ENCODE results near the gene ADAM11. TPM values are rescaled to one million over a fixed set of nuclear protein-coding genes. Genes with fewer than 3 reads are reported as not detected.

Gene ADAM11
- total and polyA plus RNA-seq, 2 of the 8 experiments (the other 6 are each of a cell fraction or from before 2014, with no cell fraction given) = 2.3 to 2.9 TPM

DNA sequence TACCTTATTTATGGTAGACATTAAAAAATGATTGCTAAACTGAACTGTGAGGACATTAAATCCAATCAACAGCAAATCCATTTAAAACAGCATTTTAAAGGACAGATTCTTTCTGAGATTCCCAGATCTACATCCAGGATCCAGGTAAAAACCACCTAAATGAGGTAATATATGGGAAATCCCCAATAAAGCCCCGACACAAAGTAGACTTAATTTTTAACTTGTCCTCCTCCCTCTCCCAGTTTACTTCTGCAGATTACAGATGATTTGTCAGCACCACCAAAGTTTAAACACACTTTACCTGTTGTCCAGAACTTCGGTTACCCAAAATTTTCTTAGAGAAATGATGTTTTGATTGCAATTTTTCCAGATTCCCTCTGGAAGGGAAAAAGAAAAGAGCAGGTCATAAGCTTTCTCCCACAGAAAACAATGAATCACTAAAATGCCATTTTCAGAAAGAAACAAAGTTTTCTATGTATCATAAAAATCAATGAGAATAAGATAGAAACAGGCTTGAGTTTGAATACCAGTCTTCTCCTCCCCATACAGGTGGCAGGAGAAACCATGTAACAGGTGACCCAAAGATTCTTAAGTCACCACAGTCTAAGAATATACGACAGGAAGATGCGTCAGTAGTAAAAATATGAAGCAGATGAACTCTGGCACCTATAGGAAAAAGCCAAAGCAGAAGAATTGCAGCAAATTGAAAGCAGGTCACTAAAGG is 48.5 kb downstream of the ADAM11 start:
- H3K56ac ChIP-seq (replicated peaks; ENCODE audit: insufficient read length, low read depth, low read length) = no peak overlapping the region
- H3K4me1 ChIP-seq (replicated peaks in 1 of 4; ENCODE audit: control insufficient read depth in 3 of 4, insufficient read depth in 4 of 4, low read length in 3 of 4) = no peaks in the 10 kb centered on the region
- no peak overlapping the region for H4K91ac ChIP-seq (replicated peaks; ENCODE audit: insufficient read length, low read length)
- no peak overlapping the region for H3K18ac ChIP-seq (ENCODE audit: extremely low read depth, low read length)
- H3K4ac ChIP-seq (replicated peaks; ENCODE audit: insufficient read length, low read depth, low read length) = no peak overlapping the region
- no peak overlapping the region for H4K5ac ChIP-seq (ENCODE audit: insufficient read length, low read depth, low read length)
- peaks cover 25% of the 10 kb centered on the region in 2 experiments for H4K20me1 ChIP-seq (replicated peaks in 1 of 2; ENCODE audit: control insufficient read depth in 1 of 2, insufficient read depth in 2 of 2, low read length in 2 of 2)
- no peak overlapping the region for H2BK120ac ChIP-seq (replicated peaks; ENCODE audit: low read depth, low read length)
- no peaks in the 10 kb centered on the region for H3K23me2 ChIP-seq (ENCODE audit: low read depth, low read length)
- H3K23ac ChIP-seq (ENCODE audit: insufficient read length) = no peak overlapping the region
- H3K79me2 ChIP-seq (ENCODE audit: control insufficient read depth in 1 of 2, insufficient read depth in 2 of 2, low read length in 2 of 2) = peaks cover 7 to 80% of the 10 kb centered on the region in 2 experiments; a peak in 3 of 4 replicates
- no peak overlapping the region for H3K14ac ChIP-seq (ENCODE audit: insufficient read length)
- WGBS, 2 experiments (ENCODE audit: extremely low coverage in 1 of 2, insufficient coverage in 1 of 2, insufficient read length in 1 of 2, insufficient replicate concordance in 2 of 2, low coverage in 1 of 2, low lambda C conversion rate in 2 of 2, missing lambda C conversion rate in 1 of 2) = 97% methylated on average over 4 of the region's 4 CpGs; no CpG with 5 or more reads in 1 of the 2 experiments
- H3K9ac ChIP-seq (replicated peaks in 1 of 4; ENCODE audit: extremely low read depth in 1 of 4, low read depth in 3 of 4, low read length in 3 of 4) = no peak overlapping the region
- FAIRE-seq = no peak
- H3K4me3 ChIP-seq (ENCODE audit: extremely low read depth in 1 of 4, insufficient read depth in 2 of 4, low read depth in 3 of 4, low read length in 4 of 4) = no peak overlapping the region
- H2BK15ac ChIP-seq (ENCODE audit: low read length) = no peak overlapping the region
- no peaks in the 10 kb centered on the region for H3K9me3 ChIP-seq (ENCODE audit: insufficient read depth in 2 of 2, low read depth in 1 of 2, low read length in 1 of 2)
- peaks cover 5% of the 10 kb centered on the region for H3K79me1 ChIP-seq (ENCODE audit: low read depth, low read length)
- no peak overlapping the region for H2AFZ ChIP-seq (ENCODE audit: low read length)
- no peak for TF ChIP-seq SP4 (IDR thresholded peaks at IDR 0.05; ENCODE audit: low read length)
- no peak for TF ChIP-seq SP2 (IDR thresholded peaks at IDR 0.05; ENCODE audit: low read length)
- no peak for TF ChIP-seq CREB1 (IDR thresholded peaks at IDR 0.05)
- TF ChIP-seq KDM1A (IDR thresholded peaks at IDR 0.05; ENCODE audit: borderline replicate concordance, low read length) = no peak
- no peak for TF ChIP-seq GTF2F1 (IDR thresholded peaks at IDR 0.05; ENCODE audit: borderline replicate concordance, low read depth, low read length)
- no peak for TF ChIP-seq RFX5 (IDR thresholded peaks at IDR 0.05; ENCODE audit: borderline replicate concordance, low read depth, low read length)
- no peak for TF ChIP-seq BCL11A (IDR thresholded peaks at IDR 0.05; ENCODE audit: low read depth in 2 of 2, low read length in 2 of 2)
- no peak for TF ChIP-seq POLR2AphosphoS5 (IDR thresholded peaks at IDR 0.05; ENCODE audit: low read depth, low read length)
- ChIA-PET CTCF (ENCODE audit: partially characterized antibody) (interaction anchor here (1.0 to 1.6 kb wide), 3 partner anchors 9 to 72 kb away, joined by 3 to 4 read pairs (median 3); no protein-coding TSS in a partner anchor), POLR2A (ENCODE audit: partially characterized antibody) (interaction anchor here (0.6 to 1.0 kb wide), 3 partner anchors 10 to 62 kb away, joined by 3 to 4 read pairs (median 3); no protein-coding TSS in a partner anchor)
- no peak overlapping the region for H2BK12ac ChIP-seq (ENCODE audit: low read depth, low read length)
- no peak overlapping the region for H2BK20ac ChIP-seq (ENCODE audit: low read length)
- no peak overlapping the region for H3K27ac ChIP-seq (ENCODE audit: low read depth, low read length)
- H3K4me2 ChIP-seq (ENCODE audit: insufficient read depth in 1 of 2, low read depth in 2 of 2, low read length in 2 of 2) = no peak overlapping the region
- no peak for DNase-seq (ENCODE audit: low read depth in 1 of 2, low spot score in 2 of 2)
- H2AK5ac ChIP-seq (ENCODE audit: low read depth, low read length) = no peak overlapping the region
- H3K27me3 ChIP-seq (replicated peaks in 1 of 4; ENCODE audit: control insufficient read depth in 3 of 4, extremely low read depth in 1 of 4, insufficient read depth in 3 of 4, low read length in 3 of 4) = no peaks in the 10 kb centered on the region
- no peak overlapping the region for H4K8ac ChIP-seq (ENCODE audit: extremely low read depth, insufficient read depth, low read length)
- H3K36me3 ChIP-seq (ENCODE audit: control insufficient read depth in 2 of 4, insufficient read depth in 4 of 4, low read length in 3 of 4) = peaks cover 10 to 37% (median 24%) of the 10 kb centered on the region in 4 experiments
- H2BK5ac ChIP-seq (ENCODE audit: low read depth, low read length) = no peak overlapping the region

All from H1 (cell line).